Lower leg skin (tissue), 3 donors: Measurements from ENCODE around the gene RTN1.

Experiments
- CTCF ChIP-seq, 3 donors: fragments of 450-650 bp; IDR thresholded peaks; one replicate each; pipeline ENCODE4 v1.5.1; 2016; ENCODE audit warnings: antibody characterized with exemption in 3 of 3, mild to moderate bottlenecking in 3 of 3, moderate library complexity in 2 of 3
- POLR2A ChIP-seq, 2 donors: fragments of 450-650 bp; IDR thresholded peaks; one replicate each; pipeline ENCODE4 v1.6.1; 2016 to 2017; ENCODE audit warnings: antibody characterized with exemption in 2 of 2, mild to moderate bottlenecking in 1 of 2, moderate library complexity in 1 of 2

GRCh38 chr14:59846595-59846994 is 24.0 kb downstream of the RTN1 start:
- no peak for TF ChIP-seq CTCF (IDR thresholded peaks at IDR 0.05)
- TF ChIP-seq POLR2A (IDR thresholded peaks at IDR 0.05) = no peak
